ENCODE measurements around the gene NRN1L. TPM values are rescaled to one million over a fixed set of nuclear protein-coding genes. Genes with fewer than 3 reads are reported as not detected.

NRN1L gene
- total RNA-seq, 1 donor from 2014 or later = not detected

- TF ChIP-seq, protein P1, sequence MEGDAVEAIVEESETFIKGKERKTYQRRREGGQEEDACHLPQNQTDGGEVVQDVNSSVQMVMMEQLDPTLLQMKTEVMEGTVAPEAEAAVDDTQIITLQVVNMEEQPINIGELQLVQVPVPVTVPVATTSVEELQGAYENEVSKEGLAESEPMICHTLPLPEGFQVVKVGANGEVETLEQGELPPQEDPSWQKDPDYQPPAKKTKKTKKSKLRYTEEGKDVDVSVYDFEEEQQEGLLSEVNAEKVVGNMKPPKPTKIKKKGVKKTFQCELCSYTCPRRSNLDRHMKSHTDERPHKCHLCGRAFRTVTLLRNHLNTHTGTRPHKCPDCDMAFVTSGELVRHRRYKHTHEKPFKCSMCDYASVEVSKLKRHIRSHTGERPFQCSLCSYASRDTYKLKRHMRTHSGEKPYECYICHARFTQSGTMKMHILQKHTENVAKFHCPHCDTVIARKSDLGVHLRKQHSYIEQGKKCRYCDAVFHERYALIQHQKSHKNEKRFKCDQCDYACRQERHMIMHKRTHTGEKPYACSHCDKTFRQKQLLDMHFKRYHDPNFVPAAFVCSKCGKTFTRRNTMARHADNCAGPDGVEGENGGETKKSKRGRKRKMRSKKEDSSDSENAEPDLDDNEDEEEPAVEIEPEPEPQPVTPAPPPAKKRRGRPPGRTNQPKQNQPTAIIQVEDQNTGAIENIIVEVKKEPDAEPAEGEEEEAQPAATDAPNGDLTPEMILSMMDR (IDR thresholded peaks at IDR 0.05) = no peak
- intact Hi-C loops (cut with DNase I) = loop anchor here (5.0 kb wide), 1 partner anchor 42 kb away; no protein-coding TSS in a partner anchor
- Histone ChIP-seq H3K4me1 (peaks cover 0 to 15% of the 10 kb centered on the region in 2 donors), H3K36me3 (peaks cover 58 to 59% of the 10 kb centered on the region in 2 donors), H3K9me3 (no peaks in the 10 kb centered on the region), H3K27me3 (no peaks in the 10 kb centered on the region), H3K4me3 (peak overlapping the region; percentile 87 to 91), H3K27ac (no peak overlapping the region)
- DNase-seq (ENCODE audit: low spot score in 2 of 2) = no peak
Measured at GRCh38 chr16:67874372-67874771, 10.3 kb upstream of the NRN1L start.

DNA sequence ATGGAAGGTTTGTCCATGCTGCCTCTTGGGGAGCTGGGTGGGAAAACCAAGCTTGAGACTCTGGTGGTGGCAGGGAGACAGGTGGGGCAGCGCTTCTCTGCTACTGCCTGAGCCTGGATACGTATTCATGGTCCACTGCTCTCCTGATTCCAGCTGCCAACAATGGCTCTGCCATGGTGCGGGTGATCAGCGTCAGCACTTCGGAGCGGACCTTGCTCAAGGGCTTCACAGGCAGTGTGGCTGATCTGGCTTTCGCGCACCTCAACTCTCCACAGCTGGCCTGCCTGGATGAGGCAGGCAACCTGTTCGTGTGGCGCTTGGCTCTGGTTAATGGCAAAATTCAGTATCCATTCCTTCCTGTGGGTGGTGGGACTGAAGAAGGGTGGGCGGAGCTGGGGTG, 7.6 kb upstream of the NRN1L start:
- intact Hi-C loops (cut with DNase I) = no loop called here

GRCh38 chr16:67878232-67878631, 6.5 kb upstream of the NRN1L start:
- TF ChIP-seq, protein P1 (IDR thresholded peaks at IDR 0.05) = no peak
- Histone ChIP-seq H3K9me3 (no peaks in the 10 kb centered on the region), H3K4me3 (no peak overlapping the region), H3K27me3 (no peaks in the 10 kb centered on the region), H3K27ac (no peak overlapping the region), H3K4me1 (peaks cover 0 to 11% of the 10 kb centered on the region in 2 donors), H3K36me3 (peaks cover 75 to 76% of the 10 kb centered on the region in 2 donors)
- no peak for DNase-seq (ENCODE audit: low spot score in 2 of 2)
- intact Hi-C loops (cut with DNase I) = no loop called here

More for the DNA sequence above, 7.6 kb upstream of the NRN1L start:
- Histone ChIP-seq H3K27ac (no peak overlapping the region), H3K36me3 (peaks cover 64% of the 10 kb centered on the region in 2 donors), H3K9me3 (no peaks in the 10 kb centered on the region), H3K4me1 (peaks cover 0 to 15% of the 10 kb centered on the region in 2 donors), H3K27me3 (no peaks in the 10 kb centered on the region), H3K4me3 (no peak overlapping the region)
- TF ChIP-seq, protein P1 (IDR thresholded peaks at IDR 0.05) = no peak
- no peak for DNase-seq (ENCODE audit: low spot score in 2 of 2)

DNA sequence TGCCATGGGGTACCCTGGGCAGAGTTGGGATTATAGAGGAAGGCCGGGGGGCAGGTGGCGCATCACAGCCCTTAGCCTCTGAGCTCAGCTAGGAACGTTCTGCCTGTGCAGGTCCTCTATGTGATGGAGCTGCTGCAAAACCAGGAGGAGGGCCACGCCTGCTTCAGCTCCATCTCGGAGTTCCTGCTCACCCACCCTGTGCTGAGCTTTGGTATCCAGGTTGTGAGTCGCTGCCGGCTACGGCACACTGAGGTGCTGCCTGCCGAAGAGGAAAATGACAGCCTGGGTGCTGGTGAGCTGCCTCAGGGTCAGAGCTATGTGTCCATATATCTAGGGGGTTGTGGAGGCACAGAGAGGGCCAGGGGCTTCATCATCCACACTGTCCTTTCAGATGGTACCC, 5.8 kb upstream of the NRN1L start:
- no peak for DNase-seq (ENCODE audit: low spot score in 2 of 2)
- TF ChIP-seq, protein P1 (IDR thresholded peaks at IDR 0.05) = no peak
- Histone ChIP-seq H3K4me1 (peaks cover under 1 to 11% of the 10 kb centered on the region in 2 donors), H3K27me3 (no peaks in the 10 kb centered on the region), H3K27ac (no peak overlapping the region), H3K4me3 (no peak overlapping the region), H3K36me3 (peaks cover 79 to 82% of the 10 kb centered on the region in 2 donors), H3K9me3 (no peaks in the 10 kb centered on the region)
- intact Hi-C loops (cut with DNase I) = no loop called here

DNA sequence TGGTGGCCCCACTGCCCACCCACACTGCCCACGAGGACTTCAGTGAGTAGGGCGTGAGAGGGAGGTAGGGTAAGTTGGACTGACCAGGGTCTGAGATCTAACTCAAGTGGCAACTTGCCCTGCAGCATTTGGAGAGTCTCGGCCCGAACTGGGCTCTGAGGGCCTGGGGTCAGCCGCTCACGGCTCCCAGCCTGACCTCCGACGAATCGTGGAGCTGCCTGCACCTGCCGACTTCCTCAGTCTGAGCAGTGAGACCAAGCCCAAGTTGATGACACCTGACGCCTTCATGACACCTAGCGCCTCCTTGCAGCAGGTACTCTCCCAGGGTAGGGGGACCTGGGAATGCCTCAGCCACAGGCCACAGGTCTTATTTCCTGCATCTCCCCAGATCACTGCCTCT, 5.2 kb upstream of the NRN1L start:
- H3K4me3 ChIP-seq = no peak overlapping the region
- no peaks in the 10 kb centered on the region for H3K9me3 ChIP-seq
- no peak overlapping the region for H3K27ac ChIP-seq
- DNase-seq (ENCODE audit: low spot score in 2 of 2) = no peak
- H3K36me3 ChIP-seq = peaks cover 83 to 87% of the 10 kb centered on the region in 2 donors
- H3K4me1 ChIP-seq = peaks cover 6 to 11% of the 10 kb centered on the region in 2 donors
- TF ChIP-seq, protein P1 (IDR thresholded peaks at IDR 0.05) = no peak
- intact Hi-C loops (cut with DNase I) = no loop called here
- H3K27me3 ChIP-seq = no peaks in the 10 kb centered on the region

DNA sequence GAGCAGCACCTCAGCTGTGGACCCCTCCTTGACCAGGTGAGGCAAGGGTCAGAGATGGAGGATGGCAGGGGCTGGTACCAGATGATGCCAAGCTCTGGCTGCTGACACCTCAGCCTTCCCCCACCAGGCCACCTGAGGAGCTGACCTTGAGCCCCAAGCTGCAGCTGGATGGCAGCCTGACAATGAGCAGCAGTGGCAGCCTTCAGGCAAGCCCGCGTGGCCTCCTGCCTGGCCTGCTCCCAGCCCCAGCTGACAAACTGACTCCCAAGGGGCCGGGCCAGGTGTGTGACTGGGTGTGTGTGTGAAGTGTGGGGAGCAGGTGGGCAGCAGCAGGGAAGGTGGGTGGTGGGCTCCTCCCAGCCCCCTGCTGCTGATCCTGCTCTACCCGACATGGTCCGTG, 4.7 kb upstream of the NRN1L start:
- H3K4me1 ChIP-seq = peaks cover 6 to 11% of the 10 kb centered on the region in 2 donors
- no peak for DNase-seq (ENCODE audit: low spot score in 2 of 2)
- no peaks in the 10 kb centered on the region for H3K27me3 ChIP-seq
- TF ChIP-seq, protein P1 (IDR thresholded peaks at IDR 0.05) = no peak
- H3K9me3 ChIP-seq = no peaks in the 10 kb centered on the region
- intact Hi-C loops (cut with DNase I) = loop anchor here (5.0 kb wide), 1 partner anchor 162 kb away; no protein-coding TSS in a partner anchor
- no peak overlapping the region for H3K4me3 ChIP-seq
- H3K27ac ChIP-seq = no peak overlapping the region
- peaks cover 83 to 87% of the 10 kb centered on the region in 2 donors for H3K36me3 ChIP-seq

All from ascending aorta (tissue), 2 donors.